Smooth muscle cell (in vitro differentiated cells): ENCODE measurements around the gene ERGIC2. TPM values are rescaled to one million over a fixed set of nuclear protein-coding genes. Genes with fewer than 3 reads are reported as not detected.

Source experiments
- DNase-seq: peaks from one replicate; lab custom pipeline; 2025; ENCODE audit not compliant: unreplicated experiment; lab: John Stamatoyannopoulos, UW
- H2AFZ ChIP-seq: fragments of 200-600 bp; sonication (generic); 2 replicates; pipeline ENCODE4 v1.6.0; 2016; ENCODE audit warnings: antibody characterized with exemption, low read depth, mild to moderate bottlenecking
- H3F3A ChIP-seq: fragments of 200-600 bp; sonication (generic); 2 replicates; pipeline ENCODE4 v1.6.0; 2017; ENCODE audit warnings: antibody characterized with exemption, low read depth
- H3K27ac ChIP-seq: fragments of 200-600 bp; sonication (generic); 2 replicates; pipeline ENCODE4 v1.5.1; 2016; ENCODE audit warnings: low read depth, mild to moderate bottlenecking
- H3K27me3 ChIP-seq: fragments of 200-600 bp; sonication (generic); 2 replicates; pipeline ENCODE4 v1.6.1; 2016; ENCODE audit warnings: low read depth, mild to moderate bottlenecking
- H3K36me3 ChIP-seq: fragments of 200-600 bp; sonication (generic); 2 replicates; pipeline ENCODE4 v1.5.1; 2016; ENCODE audit warnings: low read depth
- H3K4me1 ChIP-seq: fragments of 200-600 bp; sonication (generic); 2 replicates; pipeline ENCODE4 v1.5.1; 2016; ENCODE audit warnings: low read depth
- H3K4me2 ChIP-seq: fragments of 200-600 bp; sonication (generic); 2 replicates; pipeline ENCODE4 v1.6.0; 2016; ENCODE audit warnings: mild to moderate bottlenecking
- H3K4me3 ChIP-seq: fragments of 200-600 bp; sonication (generic); 2 replicates; pipeline ENCODE4 v1.5.1; 2016; ENCODE audit warnings: mild to moderate bottlenecking
- H3K79me2 ChIP-seq: fragments of 200-600 bp; sonication (generic); 2 replicates; pipeline ENCODE4 v1.6.0; 2016; ENCODE audit warnings: low read depth, mild to moderate bottlenecking
- H3K9ac ChIP-seq: fragments of 200-600 bp; sonication (generic); 2 replicates; pipeline ENCODE4 v1.6.0; 2016; ENCODE audit warnings: low read depth
- H3K9me3 ChIP-seq: fragments of 200-600 bp; sonication (generic); replicated peaks from 2 replicates; pipeline ENCODE4 v1.5.1; 2016; ENCODE audit warnings: low read depth
- H4K20me1 ChIP-seq: fragments of 200-600 bp; sonication (generic); 2 replicates; pipeline ENCODE4 v1.6.0; 2016; ENCODE audit warnings: low read depth
- WGBS: methylation state at CpG from one replicate; pipeline ENCODE4 v1.1.7; 2016; ENCODE audit warnings: low lambda C conversion rate; 5-methylcytosine and 5-hydroxymethylcytosine counted together
- polyA plus RNA-seq: library from polyadenylated mRNA; unstranded; fragments of >200 nt; fragmentation: Nextera tagmentation; extraction: Ambion mirVana; gene quantifications from 2 replicates; pipeline ENCODE4 v1.2.1, GENCODE V29; 2016
- total RNA-seq: library from RNA; depleted of rRNA; stranded (reverse); fragments of >200 nt; gene quantifications from 2 replicates; pipeline ENCODE4 v1.2.3, GENCODE V29; 2014
- TF ChIP-seq, protein P1 (sequence below): fragments of 200-600 bp; sonication (generic); IDR thresholded peaks from 2 replicates; pipeline ENCODE4 v1.5.1; 2017; ENCODE audit warnings: borderline replicate concordance, mild to moderate bottlenecking, antibody characterized with exemption; ENCODE audit not compliant: insufficient read depth, poor library complexity, severe bottlenecking

The ERGIC2 gene
- total and polyA plus RNA-seq, 2 experiments from 2014 or later = 121 to 139 TPM

DNA sequence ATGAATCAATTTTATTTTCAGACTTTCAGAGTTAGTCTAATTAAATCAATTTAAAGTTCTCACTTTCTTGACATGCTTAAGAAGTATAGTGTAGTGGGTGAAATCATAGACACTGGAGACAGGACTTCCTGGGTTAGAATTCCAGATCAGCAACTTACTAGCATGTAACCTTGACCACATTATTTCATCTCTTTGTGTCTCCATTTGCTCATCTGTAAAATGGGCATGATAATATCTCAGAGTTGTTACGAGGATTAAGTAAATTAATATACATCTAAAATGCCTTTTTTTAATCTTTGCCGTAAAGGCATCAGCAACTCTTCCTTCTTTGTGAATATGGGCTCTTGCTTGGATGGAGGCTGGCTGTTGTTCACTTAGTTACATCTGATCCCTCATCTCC, 1.3 kb upstream of the ERGIC2 start:
- DNase-seq = no peak
- Histone ChIP-seq H3K36me3 (no peaks in the 10 kb centered on the region), H3K27ac (no peak overlapping the region), H3K79me2 (peaks cover 33% of the 10 kb centered on the region), H3K9ac (no peak overlapping the region), H3F3A (no peaks in the 10 kb centered on the region), H3K4me3 (no peak overlapping the region), H3K9me3 (no peaks in the 10 kb centered on the region), H2AFZ (peak overlapping the region; percentile 24), H4K20me1 (no peaks in the 10 kb centered on the region), H3K27me3 (no peaks in the 10 kb centered on the region), H3K4me1 (peaks cover 10% of the 10 kb centered on the region), H3K4me2 (no peak overlapping the region)
- WGBS = 97% methylated on average over 2 of the region's 2 CpGs
- TF ChIP-seq, protein P1, sequence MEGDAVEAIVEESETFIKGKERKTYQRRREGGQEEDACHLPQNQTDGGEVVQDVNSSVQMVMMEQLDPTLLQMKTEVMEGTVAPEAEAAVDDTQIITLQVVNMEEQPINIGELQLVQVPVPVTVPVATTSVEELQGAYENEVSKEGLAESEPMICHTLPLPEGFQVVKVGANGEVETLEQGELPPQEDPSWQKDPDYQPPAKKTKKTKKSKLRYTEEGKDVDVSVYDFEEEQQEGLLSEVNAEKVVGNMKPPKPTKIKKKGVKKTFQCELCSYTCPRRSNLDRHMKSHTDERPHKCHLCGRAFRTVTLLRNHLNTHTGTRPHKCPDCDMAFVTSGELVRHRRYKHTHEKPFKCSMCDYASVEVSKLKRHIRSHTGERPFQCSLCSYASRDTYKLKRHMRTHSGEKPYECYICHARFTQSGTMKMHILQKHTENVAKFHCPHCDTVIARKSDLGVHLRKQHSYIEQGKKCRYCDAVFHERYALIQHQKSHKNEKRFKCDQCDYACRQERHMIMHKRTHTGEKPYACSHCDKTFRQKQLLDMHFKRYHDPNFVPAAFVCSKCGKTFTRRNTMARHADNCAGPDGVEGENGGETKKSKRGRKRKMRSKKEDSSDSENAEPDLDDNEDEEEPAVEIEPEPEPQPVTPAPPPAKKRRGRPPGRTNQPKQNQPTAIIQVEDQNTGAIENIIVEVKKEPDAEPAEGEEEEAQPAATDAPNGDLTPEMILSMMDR = no peak

DNA sequence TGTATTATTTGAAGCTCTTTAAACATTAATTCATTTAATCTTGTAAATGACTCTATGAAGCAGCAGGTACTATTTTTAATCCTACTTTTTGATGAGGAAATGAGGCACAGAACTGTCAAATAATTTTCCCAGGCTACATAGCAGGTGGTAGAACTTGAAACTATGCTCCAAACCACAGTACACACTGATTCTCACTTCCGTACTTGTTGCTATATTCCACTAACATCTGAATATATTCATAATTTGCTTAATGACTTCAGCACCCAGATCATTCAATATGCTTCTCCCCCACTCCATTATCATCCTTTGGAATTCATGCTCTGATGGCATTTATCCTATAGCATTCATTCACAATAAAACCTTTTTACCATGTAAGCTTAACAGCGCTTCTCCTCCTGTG, 4.9 kb downstream of the ERGIC2 start:
- H3K27me3 ChIP-seq = no peaks in the 10 kb centered on the region
- peaks cover 41% of the 10 kb centered on the region for H4K20me1 ChIP-seq
- no peak overlapping the region for H3K9ac ChIP-seq
- TF ChIP-seq, protein P1 = no peak
- H3F3A ChIP-seq = no peaks in the 10 kb centered on the region
- peaks cover 90% of the 10 kb centered on the region for H3K79me2 ChIP-seq
- H3K4me3 ChIP-seq = no peak overlapping the region
- no peak overlapping the region for H2AFZ ChIP-seq
- no peaks in the 10 kb centered on the region for H3K9me3 ChIP-seq
- no peak overlapping the region for H3K4me2 ChIP-seq
- no peak overlapping the region for H3K27ac ChIP-seq
- no peaks in the 10 kb centered on the region for H3K36me3 ChIP-seq
- DNase-seq = no peak
- 98% methylated on average over 2 of the region's 2 CpGs for WGBS
- peaks cover 10% of the 10 kb centered on the region for H3K4me1 ChIP-seq

DNA sequence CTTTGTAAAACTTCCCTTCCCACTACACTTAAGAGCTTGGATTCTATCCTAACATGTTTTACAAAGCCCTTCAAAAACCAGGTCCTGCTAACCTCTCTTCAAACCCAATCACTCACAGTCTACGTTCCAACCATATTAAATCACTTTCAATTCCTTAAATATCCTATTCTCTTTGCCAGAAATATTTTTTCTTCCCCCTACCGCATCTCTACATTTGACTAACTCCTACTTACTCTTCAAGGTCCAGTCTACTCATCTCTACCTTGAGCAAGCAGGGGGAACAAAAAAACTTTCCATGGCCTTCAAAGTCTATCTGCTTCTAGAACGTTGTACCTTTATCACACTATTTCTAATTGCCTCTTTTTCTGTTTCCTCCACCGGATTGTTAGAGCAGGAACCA, 6.1 kb downstream of the ERGIC2 start:
- H3K4me2 ChIP-seq = no peak overlapping the region
- H3F3A ChIP-seq = no peaks in the 10 kb centered on the region
- peaks cover 6% of the 10 kb centered on the region for H3K4me1 ChIP-seq
- no peaks in the 10 kb centered on the region for H3K9me3 ChIP-seq
- H3K79me2 ChIP-seq = peaks cover 84% of the 10 kb centered on the region
- over 99% methylated on average over 4 of the region's 4 CpGs for WGBS
- peaks cover 43% of the 10 kb centered on the region for H4K20me1 ChIP-seq
- no peak overlapping the region for H3K4me3 ChIP-seq
- H3K27me3 ChIP-seq = no peaks in the 10 kb centered on the region
- no peak for DNase-seq
- H3K27ac ChIP-seq = no peak overlapping the region
- peaks cover 4% of the 10 kb centered on the region for H3K36me3 ChIP-seq
- H3K9ac ChIP-seq = no peak overlapping the region
- TF ChIP-seq, protein P1 = no peak
- no peak overlapping the region for H2AFZ ChIP-seq

DNA sequence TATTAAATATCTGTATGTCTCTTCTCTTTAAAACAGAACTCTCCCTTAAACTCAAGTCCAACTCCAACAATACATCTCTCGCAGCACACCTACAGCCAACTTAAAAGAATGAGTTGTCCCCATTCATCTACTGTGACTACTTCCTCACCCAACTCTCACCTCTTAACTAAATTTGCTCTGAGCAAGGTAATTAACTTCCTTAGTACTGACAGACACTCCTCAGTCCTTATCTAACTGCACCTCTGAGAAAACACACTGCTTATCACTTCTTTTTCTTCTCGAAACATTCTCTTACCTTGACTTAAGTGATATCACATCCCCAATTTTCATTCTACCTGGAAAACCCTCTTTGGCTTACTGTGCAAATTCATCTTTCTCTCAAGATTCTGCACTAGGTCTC, 7.0 kb downstream of the ERGIC2 start:
- Histone ChIP-seq H3K4me1 (no peaks in the 10 kb centered on the region), H3K4me2 (no peak overlapping the region), H2AFZ (no peak overlapping the region), H3K9me3 (no peaks in the 10 kb centered on the region), H3K4me3 (no peak overlapping the region), H3K27ac (no peak overlapping the region), H3K9ac (no peak overlapping the region), H3K79me2 (peaks cover 75% of the 10 kb centered on the region), H3K27me3 (no peaks in the 10 kb centered on the region), H3F3A (no peaks in the 10 kb centered on the region), H4K20me1 (peaks cover 43% of the 10 kb centered on the region), H3K36me3 (peaks cover 8% of the 10 kb centered on the region)
- no peak for DNase-seq
- 90% methylated on average over 2 of the region's 2 CpGs for WGBS
- TF ChIP-seq, protein P1 = no peak
